ENCODE results near the gene FYN. TPM values are rescaled to one million over a fixed set of nuclear protein-coding genes. Genes with fewer than 3 reads are reported as not detected.
A peak's percentile ranks its signal among the peaks of the same experiment; 100 is the strongest.

The FYN gene
- total RNA-seq, 1 donor from 2014 or later = 130 TPM

DNA sequence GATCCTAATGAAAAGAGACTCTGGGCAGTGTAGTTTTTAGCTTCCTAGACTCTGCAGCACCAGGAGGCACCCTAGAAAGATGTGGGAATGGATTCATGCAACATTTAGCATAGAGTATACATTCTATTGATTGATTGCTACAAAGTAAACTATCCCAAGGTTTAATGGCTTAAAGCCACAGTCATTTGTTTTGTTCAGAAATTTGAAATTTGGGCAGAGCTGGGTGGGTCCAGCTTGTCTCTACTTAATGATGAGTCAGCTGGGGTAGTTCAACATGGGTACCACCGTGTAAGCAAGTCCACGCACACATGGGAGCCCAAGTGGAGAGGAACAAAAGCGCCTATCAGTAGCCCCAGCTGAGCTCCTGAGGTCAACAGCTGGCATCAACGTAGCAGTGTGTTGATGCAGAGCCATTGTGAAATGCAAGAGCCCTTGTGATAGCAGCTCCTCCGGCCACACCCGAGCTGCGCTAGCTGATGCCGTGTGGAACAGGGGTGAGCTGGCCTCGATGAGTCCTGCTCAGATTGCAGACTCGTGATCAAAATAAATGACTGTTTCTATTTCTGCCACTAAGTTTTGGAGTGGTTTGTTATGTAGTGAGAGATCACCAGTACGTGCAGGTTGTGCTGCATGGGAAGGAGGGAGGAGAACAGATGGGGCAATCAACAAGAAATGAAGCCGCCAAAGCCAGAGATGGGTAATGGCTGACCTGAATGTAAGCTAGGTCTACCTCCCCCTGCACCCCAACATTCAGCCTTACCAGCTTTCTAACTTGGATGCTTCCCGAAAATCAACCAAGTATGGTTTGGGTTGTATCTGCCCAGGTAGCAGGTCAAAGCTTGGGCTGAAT lies 221.8 kb downstream of the FYN start:
- Histone ChIP-seq H3K27ac (peak overlapping the region; percentile 30), H3K4me1 (peaks cover 12% of the 10 kb centered on the region), H3K4me3 (no peak overlapping the region), H3K36me3 (no peaks in the 10 kb centered on the region), H3K9me3 (no peaks in the 10 kb centered on the region), H3K27me3 (no peaks in the 10 kb centered on the region)
- TF ChIP-seq POLR2A (IDR thresholded peaks at IDR 0.05) (no peak), POLR2AphosphoS5 (IDR thresholded peaks at IDR 0.05; ENCODE audit: insufficient read depth in 1 of 2, low read depth in 1 of 2) (peak in 1 of 2 donors; percentile 15)
- DNase-seq (ENCODE audit: extremely low spot score in 2 of 2) = no peak
- intact Hi-C loops (cut with DNase I) = no loop called here

DNA sequence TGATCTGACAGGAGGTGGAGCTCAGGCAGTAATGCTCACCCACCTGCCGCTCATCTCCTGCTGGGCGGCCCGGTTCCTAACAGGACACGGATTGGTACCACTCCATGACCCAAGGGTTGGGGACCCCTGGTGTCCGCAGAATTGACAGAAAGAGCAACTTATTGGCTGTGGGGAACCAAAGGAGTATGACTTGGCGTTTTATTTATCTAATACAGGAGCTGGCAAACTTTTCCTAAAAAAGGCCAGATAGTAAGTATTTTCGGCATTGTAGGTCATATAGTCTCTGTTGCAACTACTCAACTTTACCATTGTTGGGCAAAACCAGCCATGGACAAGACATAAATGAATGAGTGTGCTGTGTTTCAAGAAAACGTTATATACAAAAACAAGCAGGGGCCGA lies 223.2 kb downstream of the FYN start:
- DNase-seq (ENCODE audit: extremely low spot score in 2 of 2) = no peak

DNA sequence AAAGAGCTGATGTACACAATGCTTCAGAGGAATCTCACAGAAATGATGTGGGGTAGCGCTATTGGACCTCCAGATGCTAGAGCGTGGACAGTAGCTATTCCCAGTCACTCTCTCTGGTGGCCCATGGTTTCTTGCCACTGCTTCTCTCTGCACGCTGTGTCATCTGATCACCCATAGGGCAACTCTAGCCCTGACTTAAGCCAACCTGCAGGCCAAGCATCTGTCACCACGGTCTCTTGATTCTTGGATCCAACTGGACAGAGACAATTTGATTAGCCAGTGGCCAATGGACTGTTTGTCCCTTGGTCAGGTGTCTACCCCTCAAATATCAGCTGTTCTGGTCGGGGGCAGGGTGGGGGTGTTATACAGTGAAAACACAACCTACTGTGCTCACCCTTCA lies 225.2 kb downstream of the FYN start:
- H3K27me3 ChIP-seq = no peaks in the 10 kb centered on the region
- no peak for TF ChIP-seq POLR2A (IDR thresholded peaks at IDR 0.05)
- TF ChIP-seq, protein P1, sequence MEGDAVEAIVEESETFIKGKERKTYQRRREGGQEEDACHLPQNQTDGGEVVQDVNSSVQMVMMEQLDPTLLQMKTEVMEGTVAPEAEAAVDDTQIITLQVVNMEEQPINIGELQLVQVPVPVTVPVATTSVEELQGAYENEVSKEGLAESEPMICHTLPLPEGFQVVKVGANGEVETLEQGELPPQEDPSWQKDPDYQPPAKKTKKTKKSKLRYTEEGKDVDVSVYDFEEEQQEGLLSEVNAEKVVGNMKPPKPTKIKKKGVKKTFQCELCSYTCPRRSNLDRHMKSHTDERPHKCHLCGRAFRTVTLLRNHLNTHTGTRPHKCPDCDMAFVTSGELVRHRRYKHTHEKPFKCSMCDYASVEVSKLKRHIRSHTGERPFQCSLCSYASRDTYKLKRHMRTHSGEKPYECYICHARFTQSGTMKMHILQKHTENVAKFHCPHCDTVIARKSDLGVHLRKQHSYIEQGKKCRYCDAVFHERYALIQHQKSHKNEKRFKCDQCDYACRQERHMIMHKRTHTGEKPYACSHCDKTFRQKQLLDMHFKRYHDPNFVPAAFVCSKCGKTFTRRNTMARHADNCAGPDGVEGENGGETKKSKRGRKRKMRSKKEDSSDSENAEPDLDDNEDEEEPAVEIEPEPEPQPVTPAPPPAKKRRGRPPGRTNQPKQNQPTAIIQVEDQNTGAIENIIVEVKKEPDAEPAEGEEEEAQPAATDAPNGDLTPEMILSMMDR (IDR thresholded peaks at IDR 0.05) = no peak
- TF ChIP-seq POLR2AphosphoS5 (IDR thresholded peaks at IDR 0.05; ENCODE audit: insufficient read depth in 1 of 2, low read depth in 1 of 2) = no peak
- peak overlapping the region; percentile 68 for H3K27ac ChIP-seq
- peaks cover 15% of the 10 kb centered on the region for H3K4me1 ChIP-seq
- no peaks in the 10 kb centered on the region for H3K9me3 ChIP-seq
- DNase-seq (ENCODE audit: extremely low spot score in 2 of 2) = no peak
- intact Hi-C loops (cut with DNase I) = loop anchor here (10.0 kb wide), 1 partner anchor 383 kb away; no protein-coding TSS in a partner anchor
- H3K36me3 ChIP-seq = no peaks in the 10 kb centered on the region
- no peak overlapping the region for H3K4me3 ChIP-seq

More for the DNA sequence above, 223.2 kb downstream of the FYN start:
- TF ChIP-seq, protein P1 (IDR thresholded peaks at IDR 0.05) = no peak
- no peak for TF ChIP-seq POLR2A (IDR thresholded peaks at IDR 0.05)
- no peak for TF ChIP-seq POLR2AphosphoS5 (IDR thresholded peaks at IDR 0.05; ENCODE audit: insufficient read depth in 1 of 2, low read depth in 1 of 2)
- Histone ChIP-seq H3K9me3 (no peaks in the 10 kb centered on the region), H3K36me3 (no peaks in the 10 kb centered on the region), H3K4me1 (peaks cover 15% of the 10 kb centered on the region), H3K27me3 (no peaks in the 10 kb centered on the region), H3K27ac (no peak overlapping the region), H3K4me3 (no peak overlapping the region)
- intact Hi-C loops (cut with DNase I) = no loop called here

DNA sequence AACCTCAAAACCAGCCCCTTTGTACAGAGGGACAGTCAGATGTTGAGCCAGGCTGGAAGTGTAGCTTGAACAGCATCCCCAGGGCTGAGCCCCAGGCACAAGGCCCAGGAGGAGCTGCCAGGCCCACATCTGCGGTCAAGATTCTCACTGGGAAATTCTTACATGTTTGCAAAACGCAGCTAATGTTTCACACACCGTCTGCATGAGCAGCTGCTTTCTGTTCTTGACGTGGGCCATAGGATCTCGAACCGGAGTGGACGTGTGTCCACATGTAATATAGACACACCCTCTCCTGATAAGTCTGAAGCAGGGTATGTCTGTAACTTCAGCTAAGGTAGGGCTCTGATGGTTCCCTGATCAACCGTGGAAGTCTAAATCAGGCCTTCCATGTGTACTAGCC lies 226.3 kb downstream of the FYN start:
- intact Hi-C loops (cut with DNase I) = loop anchor here (10.0 kb wide), 1 partner anchor 382 kb away; no protein-coding TSS in a partner anchor
- H3K9me3 ChIP-seq = no peaks in the 10 kb centered on the region
- H3K4me3 ChIP-seq = no peak overlapping the region
- H3K27ac ChIP-seq = peak overlapping the region; percentile 68
- no peak for TF ChIP-seq POLR2A (IDR thresholded peaks at IDR 0.05)
- TF ChIP-seq, protein P1 (IDR thresholded peaks at IDR 0.05) = no peak
- TF ChIP-seq POLR2AphosphoS5 (IDR thresholded peaks at IDR 0.05; ENCODE audit: insufficient read depth in 1 of 2, low read depth in 1 of 2) = peak in 1 of 2 donors; percentile 45
- no peaks in the 10 kb centered on the region for H3K36me3 ChIP-seq
- peak in 1 of 2 donors; percentile 92 for DNase-seq (ENCODE audit: extremely low spot score in 2 of 2)
- H3K27me3 ChIP-seq = no peaks in the 10 kb centered on the region
- peaks cover 18% of the 10 kb centered on the region for H3K4me1 ChIP-seq

DNA sequence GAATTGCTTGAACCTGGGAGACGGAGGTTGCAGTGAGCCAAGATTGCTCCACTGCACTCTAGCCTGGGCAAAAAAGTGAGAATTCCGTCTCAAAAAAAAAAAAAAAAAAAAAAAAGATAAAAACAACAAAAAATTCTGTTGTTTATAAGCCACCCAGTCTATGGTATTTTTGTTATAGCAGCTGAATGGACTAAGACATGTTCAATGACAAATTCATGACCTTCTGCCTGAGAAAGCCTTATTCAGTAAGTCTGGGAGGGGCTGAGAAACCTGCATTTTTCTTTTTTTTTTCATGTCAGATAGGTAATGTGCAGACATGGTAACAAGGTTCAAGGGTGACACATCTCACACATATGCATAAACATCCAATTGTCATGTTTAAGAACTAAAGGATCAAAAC lies 227.2 kb downstream of the FYN start:
- TF ChIP-seq POLR2AphosphoS5 (IDR thresholded peaks at IDR 0.05; ENCODE audit: insufficient read depth in 1 of 2, low read depth in 1 of 2) = no peak
- no peak overlapping the region for H3K4me3 ChIP-seq
- H3K4me1 ChIP-seq = peaks cover 18% of the 10 kb centered on the region
- no peaks in the 10 kb centered on the region for H3K36me3 ChIP-seq
- intact Hi-C loops (cut with DNase I) = loop anchor here (10.0 kb wide), 1 partner anchor 381 kb away; no protein-coding TSS in a partner anchor
- no peaks in the 10 kb centered on the region for H3K9me3 ChIP-seq
- H3K27ac ChIP-seq = peak overlapping the region; percentile 68
- no peaks in the 10 kb centered on the region for H3K27me3 ChIP-seq
- no peak for DNase-seq (ENCODE audit: extremely low spot score in 2 of 2)

All from vagina (tissue), 2 donors.